Activated CD4-positive, alpha-beta T cell treated with anti-CD3 and anti-CD28 coated beads for 36 hours (primary cell): ENCODE data around the gene PRSS36. TPM values are rescaled to one million over a fixed set of nuclear protein-coding genes. Genes with fewer than 3 reads are reported as not detected.

Source experiments
- ATAC-seq: fragments of 200-7000 bp; cut with Tn5 transposase; one replicate; pipeline ENCODE4 v1.10.0; 2021; ENCODE audit warnings: mild to moderate bottlenecking, moderate library complexity
- CTCF ChIA-PET: fragments of 350-600 bp; sonication (Branson Sonifier 250); formaldehyde crosslinking; loops from one replicate; lab custom pipeline; 2021; ENCODE audit warnings: antibody characterized with exemption; lab: Charles Lee
- POLR2A ChIA-PET: fragments of 350-600 bp; sonication (Branson Sonifier 250); formaldehyde crosslinking; loops from one replicate; lab custom pipeline; 2021; ENCODE audit warnings: antibody characterized with exemption, inconsistent platforms; lab: Charles Lee
- DNase-seq: peaks from one replicate; pipeline ENCODE4 v3.0.0-alpha.2; 2020
- H3K27ac Mint-ChIP-seq: one replicate; pipeline ENCODE4 v1.8.0; 2021; ENCODE audit warnings: mixed read lengths
- H3K27me3 Mint-ChIP-seq: one replicate; pipeline ENCODE4 v1.8.0; 2021; ENCODE audit warnings: mixed read lengths
- H3K36me3 Mint-ChIP-seq: one replicate; pipeline ENCODE4 v1.8.0; 2021; ENCODE audit warnings: low read depth, mixed read lengths
- H3K4me1 Mint-ChIP-seq: one replicate; pipeline ENCODE4 v1.8.0; 2021; ENCODE audit warnings: mixed read lengths
- H3K4me3 Mint-ChIP-seq: one replicate; pipeline ENCODE4 v1.8.0; 2021; ENCODE audit warnings: mild to moderate bottlenecking, moderate library complexity, mixed read lengths
- H3K9me3 Mint-ChIP-seq: one replicate; pipeline ENCODE4 v1.8.0; 2021; ENCODE audit warnings: low read depth, mixed read lengths
- intact Hi-C, 2 experiments: fragments of 100-400 bp; cut with DNase I in 1 of 2; cut with micrococcal nuclease in 1 of 2; formaldehyde crosslinking; loops; one replicate each; pipeline versions ENCODE4 v1.14.2 to v1.15.1; 2022 to 2024; cut with DNase I, micrococcal nuclease
- total RNA-seq, 2 experiments: library from RNA; stranded (reverse); gene quantifications; one replicate each; pipeline ENCODE4 v1.2.3, GENCODE V29; 2021

PRSS36 gene
- total RNA-seq, 2 experiments from 2014 or later, result 0.26 to 0.43 TPM

- Mint-ChIP-seq H3K4me1 (peaks cover 9% of the 10 kb centered on the region), H3K27ac (no peak overlapping the region), H3K9me3 (no peaks in the 10 kb centered on the region), H3K36me3 (no peaks in the 10 kb centered on the region), H3K4me3 (no peak overlapping the region), H3K27me3 (no peaks in the 10 kb centered on the region)
- POLR2A ChIA-PET, result interaction anchor here (0.6 kb wide), 1 partner anchor 13 kb away, joined by 3 read pairs; no protein-coding TSS in a partner anchor
- ATAC-seq (no peak), DNase-seq (no peak)
- CTCF ChIA-PET, result interaction anchor here (0.6 to 1.2 kb wide), 3 partner anchors 8 to 136 kb away, joined by 3 to 4 read pairs (median 3); no protein-coding TSS in a partner anchor
- intact Hi-C loops, result loop anchor here in 1 of 2 experiments (10.0 kb wide), 1 partner anchor 115 kb away; the partner anchor contains the start of gene HSD3B7
Observed at GRCh38 chr16:31099860-31100638, 49.8 kb downstream of the PRSS36 start.

GRCh38 chr16:31094424-31095120 lies 55.3 kb downstream of the PRSS36 start, which contains the start of gene VKORC1:
VKORC1 (minus strand) TSS chr16:31094797; CDS start chr16:31094729, 68 bp downstream.
- POLR2A ChIA-PET, result interaction anchor here (0.9 kb wide), 1 partner anchor 23 kb away, joined by 7 read pairs; the partner anchor contains the start of gene KAT8
- ATAC-seq, result peak; percentile 92
- no peaks in the 10 kb centered on the region for H3K27me3 Mint-ChIP-seq
- CTCF ChIA-PET, result interaction anchor here (2.4 kb wide), 1 partner anchor 21 kb away, joined by 7 read pairs; the partner anchor contains the start of genes ZNF646 and ZNF668
- peaks cover 25% of the 10 kb centered on the region for H3K4me1 Mint-ChIP-seq
- H3K36me3 Mint-ChIP-seq, result peaks cover 21% of the 10 kb centered on the region
- H3K27ac Mint-ChIP-seq, result peak within 1 kb of the TSS; percentile 89
- no peaks in the 10 kb centered on the region for H3K9me3 Mint-ChIP-seq
- peak within 1 kb of the TSS; percentile 98 for H3K4me3 Mint-ChIP-seq
- peak; percentile 96 for DNase-seq
- intact Hi-C loops, result loop anchor here (1.0 to 10.0 kb wide), 13 partner anchors 20 to 365 kb away; partner anchors contain the start of genes HSD3B7 (in 2 of the 2), KAT8 (in 2 of the 2), ZNF646 (in 2 of the 2) and ZNF668 (in 2 of the 2)

- ChIA-PET POLR2A (no interaction called here), CTCF (interaction anchor here (2.4 kb wide), 1 partner anchor 20 kb away, joined by 7 read pairs; the partner anchor contains the start of genes ZNF646 and ZNF668)
- Mint-ChIP-seq H3K36me3 (peaks cover 21% of the 10 kb centered on the region), H3K4me3 (peak overlapping the region; percentile 98), H3K9me3 (no peaks in the 10 kb centered on the region), H3K27ac (peak overlapping the region; percentile 89), H3K27me3 (no peaks in the 10 kb centered on the region), H3K4me1 (peaks cover 25% of the 10 kb centered on the region)
- DNase-seq (no peak), ATAC-seq (no peak)
- intact Hi-C loops, result loop anchor here (1.0 to 10.0 kb wide), 11 partner anchors 20 to 365 kb away; partner anchors contain the start of genes KAT8 (in 2 of the 2), ZNF646 (in 2 of the 2), ZNF668 (in 2 of the 2) and ARMC5 (in 1 of the 2)
Observed at GRCh38 chr16:31094088-31094423, 55.8 kb downstream of the PRSS36 start.

GRCh38 chr16:31093132-31093703 lies 56.6 kb downstream of the PRSS36 start:
- ATAC-seq (no peak), DNase-seq (peak; percentile 44)
- Mint-ChIP-seq H3K36me3 (peaks cover 21% of the 10 kb centered on the region), H3K4me3 (peak overlapping the region; percentile 98), H3K9me3 (no peaks in the 10 kb centered on the region), H3K27ac (peak overlapping the region; percentile 31), H3K27me3 (no peaks in the 10 kb centered on the region), H3K4me1 (peaks cover 25% of the 10 kb centered on the region)
- intact Hi-C loops, result loop anchor here in 1 of 2 experiments (10.0 kb wide), 1 partner anchor 108 kb away; the partner anchor contains the start of gene HSD3B7
- POLR2A ChIA-PET, result interaction anchor here (0.6 to 0.9 kb wide), 2 partner anchors 19 to 87 kb away, joined by 3 to 4 read pairs; partner anchors contain the start of genes ZNF646 and ZNF668
- CTCF ChIA-PET, result interaction anchor here (0.5 to 1.9 kb wide), 3 partner anchors 49 to 94 kb away, joined by 4 to 10 read pairs (median 5); no protein-coding TSS in a partner anchor

GRCh38 chr16:31092330-31092729 lies 57.5 kb downstream of the PRSS36 start:
- intact Hi-C loops, result loop anchor here in 1 of 2 experiments (10.0 kb wide), 1 partner anchor 108 kb away; the partner anchor contains the start of gene HSD3B7
- ChIA-PET POLR2A (interaction anchor here (0.6 to 0.9 kb wide), 2 partner anchors 18 to 42 kb away, joined by 3 to 4 read pairs; partner anchors contain the start of genes ZNF646 and ZNF668), CTCF (interaction anchor here (0.6 to 1.9 kb wide), 4 partner anchors 8 to 295 kb away, joined by 3 to 10 read pairs (median 4); no protein-coding TSS in a partner anchor)
- Mint-ChIP-seq H3K27ac (no peak overlapping the region), H3K36me3 (peaks cover 21% of the 10 kb centered on the region), H3K4me3 (no peak overlapping the region), H3K27me3 (no peaks in the 10 kb centered on the region), H3K9me3 (no peaks in the 10 kb centered on the region), H3K4me1 (peaks cover 25% of the 10 kb centered on the region)
- no peak for ATAC-seq
- no peak for DNase-seq

- no peak for DNase-seq
- ATAC-seq, result no peak
- no peaks in the 10 kb centered on the region for H3K27me3 Mint-ChIP-seq
- peaks cover 21% of the 10 kb centered on the region for H3K36me3 Mint-ChIP-seq
- intact Hi-C loops, result loop anchor here in 1 of 2 experiments (10.0 kb wide), 1 partner anchor 106 kb away; the partner anchor contains the start of gene HSD3B7
- no peak overlapping the region for H3K4me3 Mint-ChIP-seq
- H3K9me3 Mint-ChIP-seq, result no peaks in the 10 kb centered on the region
- ChIA-PET POLR2A (no interaction called here), CTCF (no interaction called here)
- no peak overlapping the region for H3K27ac Mint-ChIP-seq
- H3K4me1 Mint-ChIP-seq, result peaks cover 20% of the 10 kb centered on the region
Observed at GRCh38 chr16:31090540-31090939, 59.3 kb downstream of the PRSS36 start.

GRCh38 chr16:31089199-31089598 lies 60.7 kb downstream of the PRSS36 start:
- Mint-ChIP-seq H3K27me3 (no peaks in the 10 kb centered on the region), H3K9me3 (no peaks in the 10 kb centered on the region), H3K4me3 (no peak overlapping the region), H3K27ac (no peak overlapping the region), H3K36me3 (peaks cover 19% of the 10 kb centered on the region), H3K4me1 (peaks cover 15% of the 10 kb centered on the region)
- ChIA-PET POLR2A (no interaction called here), CTCF (no interaction called here)
- no peak for DNase-seq
- intact Hi-C loops, result no loop called here
- no peak for ATAC-seq

Other genes starting within 250 kb of the PRSS36 start
- gene FBXL19, start 226.5 kb downstream of the PRSS36 start, total RNA-seq, result 10 to 100 TPM; 23.7 to 31.4 TPM
- gene ORAI3, start 201.0 kb downstream of the PRSS36 start, total RNA-seq, result 1 to 10 TPM; 6.9 to 7.9 TPM
- gene SETD1A, start 192.3 kb downstream of the PRSS36 start, total RNA-seq, result 10 to 100 TPM; 18.5 to 21.7 TPM
- 1 to 10 TPM; 1.6 to 2.2 TPM for gene HSD3B7, start 164.9 kb downstream of the PRSS36 start, total RNA-seq
- gene STX1B, start 139.4 kb downstream of the PRSS36 start, total RNA-seq, result 1 to 10 TPM; 1.3 to 1.5 TPM
- gene STX4, start 116.5 kb downstream of the PRSS36 start, total RNA-seq, result 10 to 100 TPM; 29.2 to 35.9 TPM
- 1 to 10 TPM; 9.2 to 9.9 TPM for gene ZNF668, start 75.8 kb downstream of the PRSS36 start, total RNA-seq
- 10 to 100 TPM; 21.3 to 25.8 TPM for gene ZNF646, start 75.6 kb downstream of the PRSS36 start, total RNA-seq
- gene PRSS53, start 61.1 kb downstream of the PRSS36 start, total RNA-seq, result 1 to 10 TPM; 4.0 to 9.2 TPM
- 10 to 100 TPM; 59.6 to 64.2 TPM for gene VKORC1, start 55.3 kb downstream of the PRSS36 start, total RNA-seq
- gene BCKDK, start 41.7 kb downstream of the PRSS36 start, total RNA-seq, result 10 to 100 TPM; 50.0 to 53.3 TPM
- gene KAT8, start 32.4 kb downstream of the PRSS36 start, total RNA-seq, result 10 to 100 TPM; 53.6 to 63.1 TPM
- not detected for gene PRSS8, start 14.3 kb downstream of the PRSS36 start, total RNA-seq
- gene FUS, start 30.1 kb upstream of the PRSS36 start, total RNA-seq, result 100 to 1,000 TPM; 647 to 648 TPM
- gene PYCARD, start 52.7 kb upstream of the PRSS36 start, total RNA-seq, result 1 to 10 TPM; 5.7 TPM
- gene TRIM72, start 64.1 kb upstream of the PRSS36 start, total RNA-seq, result under 1 TPM in 1 of 2 experiments, not detected in 1; 0.04 TPM
- not detected for gene PYDC1, start 67.1 kb upstream of the PRSS36 start, total RNA-seq
- under 1 TPM; 0.67 to 0.98 TPM for gene ITGAM, start 109.9 kb upstream of the PRSS36 start, total RNA-seq
- 1 to 10 TPM; 5.3 to 6.6 TPM for gene ITGAX, start 205.1 kb upstream of the PRSS36 start, total RNA-seq
- not detected for gene ITGAD, start 243.3 kb upstream of the PRSS36 start, total RNA-seq